SHP77 (cell line): ENCODE measurements around the gene VAV2.

Source experiments
- DNase-seq, 2 experiments: peaks; one replicate each; lab custom pipeline; 2025; lab: John Stamatoyannopoulos, UW

The VAV2 gene

DNA sequence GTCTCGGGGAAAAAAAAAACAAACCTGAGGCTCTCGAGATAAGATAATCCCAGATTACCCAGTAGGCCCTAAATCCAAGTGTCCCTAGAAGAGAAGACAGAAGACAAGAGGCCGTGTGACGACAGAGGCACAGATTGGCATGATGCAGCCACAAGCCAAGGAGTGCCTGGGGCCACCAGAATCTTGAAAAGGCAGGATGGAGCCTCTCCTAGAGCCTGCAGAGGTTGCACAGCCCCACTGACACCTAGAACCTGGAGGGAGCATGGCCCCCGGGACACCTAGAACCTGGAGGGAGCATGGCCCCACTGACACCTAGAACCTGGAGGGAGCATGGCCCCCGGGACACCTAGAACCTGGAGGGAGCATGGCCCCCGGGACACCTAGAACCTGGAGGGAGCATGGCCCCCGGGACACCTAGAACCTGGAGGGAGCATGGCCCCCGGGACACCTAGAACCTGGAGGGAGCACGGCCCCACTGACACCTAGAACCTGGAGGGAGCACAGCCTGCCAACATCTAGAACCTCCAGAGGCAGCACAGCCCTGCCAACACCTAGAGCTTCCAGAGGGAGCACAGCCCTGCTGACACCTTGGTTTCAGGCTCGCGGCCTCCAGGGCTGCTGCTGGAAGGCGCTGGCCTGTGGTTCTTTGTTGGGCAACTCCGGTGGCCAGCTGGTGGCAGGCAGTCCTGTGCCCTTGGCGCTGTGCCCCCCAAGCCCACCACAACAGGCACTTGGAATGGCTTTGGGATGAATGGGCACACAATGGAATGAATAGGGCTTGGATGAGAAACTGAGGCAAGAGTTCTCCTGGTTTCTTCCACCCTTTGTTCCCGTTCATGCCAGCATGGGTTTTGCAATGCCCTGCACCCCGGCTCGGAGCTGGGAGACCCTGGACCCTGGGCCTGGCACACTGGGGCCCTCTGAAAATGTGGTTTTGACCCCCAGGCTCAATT is 39.2 kb downstream of the VAV2 start:
- no peak for DNase-seq

DNA sequence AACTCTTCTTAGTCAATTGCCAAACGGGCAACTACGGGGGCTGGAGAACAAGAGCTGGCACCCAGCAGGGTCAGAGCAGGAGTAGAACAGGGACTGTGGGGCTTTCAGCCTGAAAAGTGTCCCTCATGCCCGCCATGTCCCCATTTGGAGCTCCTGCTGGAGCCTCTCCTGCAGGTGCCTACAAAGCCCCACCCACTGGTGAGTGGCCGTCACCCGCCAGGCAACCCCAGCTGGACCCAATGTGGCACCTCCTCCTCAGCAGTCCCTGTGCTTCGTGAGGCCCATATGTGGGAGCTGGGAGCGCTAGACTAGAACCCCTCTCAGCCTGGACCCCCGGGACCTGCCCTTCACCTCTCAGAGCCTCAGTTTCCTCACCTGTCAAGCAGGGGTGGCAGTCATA is 40.9 kb downstream of the VAV2 start:
- peak in 1 of 2 experiments; percentile 34 for DNase-seq

DNA sequence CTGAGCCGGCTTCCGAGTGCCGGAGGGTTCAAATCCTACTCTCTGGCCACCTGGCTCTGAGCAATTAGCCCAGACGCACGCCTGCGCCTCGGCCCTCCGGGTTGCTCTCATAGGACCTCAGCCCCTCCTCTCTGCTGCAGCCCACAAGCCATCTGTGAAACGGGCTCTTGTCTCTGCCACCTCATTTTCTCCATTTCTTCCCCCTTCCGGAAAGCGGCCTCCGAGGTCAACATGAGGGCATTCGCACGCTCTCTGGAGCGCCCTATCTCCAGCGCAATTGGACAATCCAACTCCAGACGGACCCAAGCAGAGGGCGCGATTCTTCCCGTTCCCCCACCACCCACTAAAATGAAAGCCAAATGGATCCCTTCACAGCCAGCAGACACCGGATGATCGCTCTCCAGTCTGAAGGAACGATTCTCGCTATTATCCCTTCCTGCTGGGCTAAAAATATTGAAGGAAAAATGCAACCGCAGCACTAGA is 41.5 kb downstream of the VAV2 start:
- DNase-seq, result peak; percentile 65 to 66

DNA sequence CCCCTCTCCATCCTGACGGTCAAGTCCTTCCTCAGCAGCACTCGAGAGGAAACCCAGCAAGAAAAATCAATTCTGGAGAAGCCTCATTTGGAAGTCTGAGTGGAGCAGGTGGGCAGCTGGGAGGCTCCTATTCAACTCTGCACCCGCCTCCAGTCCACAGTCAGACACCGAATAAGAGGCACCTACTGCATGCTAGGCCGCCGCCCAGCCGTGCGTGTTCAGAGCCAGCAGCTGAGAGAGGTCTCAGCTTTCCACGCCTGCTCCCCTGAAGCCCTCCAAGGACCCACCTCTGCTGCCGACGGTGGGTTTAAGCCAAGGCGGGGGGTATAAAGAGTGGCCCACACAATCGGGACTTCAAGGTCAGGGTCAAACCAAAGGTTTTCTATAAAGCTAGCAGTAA is 41.9 kb downstream of the VAV2 start:
- peak; percentile 75 to 86 for DNase-seq

DNA sequence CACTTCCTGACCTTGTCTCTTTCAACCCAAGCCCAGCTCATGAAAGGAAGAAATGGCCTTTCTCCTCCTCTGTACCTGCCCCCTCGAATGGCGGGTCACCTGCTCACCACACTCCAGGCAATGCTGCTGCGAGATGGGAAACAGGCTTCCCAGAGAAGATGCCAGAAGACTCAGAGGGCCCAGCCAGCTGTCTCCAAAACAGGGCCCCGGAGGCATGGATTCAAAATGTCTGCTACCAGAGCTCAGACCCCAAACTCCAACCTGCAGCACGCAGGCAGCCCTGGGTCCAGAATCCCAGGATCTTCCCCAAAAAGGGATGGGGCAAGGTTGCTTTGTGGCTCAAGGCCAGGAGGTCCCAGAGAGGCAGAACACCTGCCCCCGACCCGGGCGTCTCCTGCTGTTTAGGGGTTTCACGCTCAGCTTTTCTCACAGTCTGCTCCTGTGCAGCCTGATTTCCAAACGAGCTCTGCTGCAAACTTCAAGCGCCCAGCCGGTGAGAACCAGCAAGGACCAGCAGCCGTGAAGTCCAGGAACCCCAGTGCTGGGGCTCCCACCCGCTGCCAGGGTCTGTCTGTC is 42.5 kb downstream of the VAV2 start:
- no peak for DNase-seq

DNA sequence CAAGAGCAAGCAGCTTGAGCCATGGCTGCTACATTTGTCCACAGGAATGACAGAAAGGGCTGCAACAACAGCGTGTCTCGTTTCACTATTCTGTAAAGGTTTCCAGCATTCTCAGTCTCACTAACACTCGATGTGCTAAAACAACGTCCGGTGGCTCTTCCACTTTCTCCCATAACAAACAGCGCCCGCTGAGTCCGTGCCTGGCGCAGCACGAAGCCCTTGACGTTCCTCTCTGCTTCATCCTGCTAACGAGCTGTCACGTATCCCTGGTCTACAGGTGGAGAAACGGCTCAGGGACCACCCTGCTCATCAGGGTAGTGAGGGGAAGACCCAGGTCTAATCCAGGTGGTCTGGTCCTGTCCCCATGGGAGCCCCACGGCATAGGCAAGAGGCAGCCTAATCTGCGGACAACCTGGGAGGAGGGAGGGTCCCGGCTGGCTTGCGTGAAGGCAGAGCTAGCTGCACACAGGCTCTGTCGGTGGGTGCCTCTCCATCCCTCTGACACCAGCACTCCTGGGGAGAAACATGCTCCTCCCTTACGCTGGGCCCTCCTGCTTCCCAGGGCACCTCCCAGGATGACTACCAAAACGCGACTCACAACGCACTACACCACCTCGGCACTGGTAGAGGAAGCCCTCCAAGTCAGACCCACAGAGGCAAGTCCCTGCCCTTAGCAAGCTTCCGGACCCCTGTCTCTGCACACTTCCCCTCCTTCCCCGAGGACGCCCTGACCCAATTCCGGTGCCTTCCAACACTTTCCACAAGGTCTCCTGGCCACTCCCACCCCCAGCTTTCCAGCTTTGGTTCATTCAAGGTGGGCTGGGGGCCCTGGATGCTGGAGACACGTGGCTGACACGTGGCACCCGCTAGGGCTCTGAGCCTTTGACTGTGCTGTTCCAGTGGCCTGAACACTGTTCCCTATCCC is 43.3 kb downstream of the VAV2 start:
- DNase-seq, result no peak

DNA sequence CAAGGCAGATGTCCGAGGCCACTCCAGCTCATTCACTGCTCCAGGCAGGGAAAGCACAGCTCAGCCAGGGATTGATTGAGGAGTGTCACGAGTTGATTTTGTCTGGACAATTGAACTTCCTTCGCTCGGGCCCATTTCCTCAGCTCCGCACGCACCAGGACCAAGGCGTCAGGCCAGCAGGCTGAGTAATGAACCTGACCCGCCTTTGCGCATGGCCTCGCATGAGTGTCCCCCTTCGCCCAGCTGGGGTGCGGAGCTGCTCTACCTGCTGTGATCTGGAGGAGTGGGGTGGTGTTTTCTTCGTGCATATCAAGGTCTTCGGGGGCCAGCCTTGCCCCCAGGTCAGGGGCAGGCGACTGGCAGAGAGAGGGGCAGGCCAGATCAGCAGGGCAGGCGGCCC is 44.0 kb downstream of the VAV2 start:
- DNase-seq, result no peak

DNA sequence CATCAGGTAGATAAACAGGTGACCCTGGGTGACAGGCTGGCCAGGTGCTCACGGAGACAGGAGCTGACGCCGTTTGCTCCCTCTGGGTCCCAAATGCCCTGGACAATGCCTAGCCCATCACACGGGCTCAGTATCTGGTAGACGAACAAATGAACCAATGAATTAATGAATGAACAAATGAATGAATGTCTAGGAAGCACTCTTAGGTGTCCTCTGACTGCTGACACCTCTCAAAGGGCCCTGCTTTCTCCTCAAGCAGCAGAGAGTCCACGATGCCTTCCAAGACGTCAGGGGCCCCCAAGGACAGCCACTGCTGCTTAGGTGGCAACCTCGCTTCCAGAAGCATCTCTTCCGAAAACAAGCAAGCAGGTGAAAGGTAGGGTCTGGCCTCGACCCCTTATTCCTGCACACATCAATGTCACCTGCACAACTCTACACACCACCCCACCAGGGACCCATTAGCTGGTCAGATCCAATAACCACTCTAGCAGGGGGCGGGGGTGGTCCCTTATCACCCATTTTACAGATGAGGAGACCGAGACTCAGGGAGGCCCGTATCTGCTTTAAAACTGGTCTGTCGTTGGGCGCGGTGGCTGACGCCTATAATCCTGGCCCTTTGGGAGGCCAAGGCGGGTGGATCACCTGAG is 45.2 kb downstream of the VAV2 start:
- DNase-seq, result no peak

DNA sequence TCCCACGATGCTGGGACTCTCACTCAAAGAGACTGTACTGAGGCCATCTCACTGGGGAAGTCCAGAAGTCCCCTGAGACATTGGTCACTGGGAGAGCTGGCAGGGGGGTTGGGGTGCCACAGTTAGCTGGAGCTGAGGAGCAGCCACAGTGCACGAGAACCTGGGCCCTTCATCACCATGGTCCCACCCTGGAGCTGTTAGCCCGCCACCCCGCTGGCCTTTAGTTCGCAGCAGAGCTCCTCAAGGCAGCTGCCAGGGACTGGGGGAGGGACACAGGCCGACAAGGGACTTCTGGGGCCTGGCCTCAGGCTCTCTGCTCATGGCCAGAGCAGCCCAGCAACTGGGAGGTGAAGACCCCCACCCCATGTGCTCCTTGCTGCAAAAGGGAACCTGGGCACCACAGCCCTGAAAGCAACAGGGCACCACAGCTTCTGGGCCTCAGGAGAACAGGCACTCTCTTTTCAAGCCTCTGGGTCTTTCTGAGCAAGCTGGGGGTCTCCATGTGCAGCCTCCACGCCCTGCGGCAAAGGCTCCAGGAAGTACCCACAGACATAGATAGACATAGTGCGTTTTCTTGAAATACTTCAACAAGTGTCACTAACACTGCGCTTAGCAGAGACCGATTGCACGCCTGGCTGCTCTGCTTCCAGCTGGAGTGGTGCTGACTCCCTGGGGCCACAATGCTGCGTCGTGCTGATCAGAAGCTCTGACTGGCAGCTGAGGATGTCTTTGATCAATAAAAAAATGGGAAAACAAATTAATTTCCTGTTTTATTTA is 46.0 kb downstream of the VAV2 start:
- DNase-seq, result no peak

DNA sequence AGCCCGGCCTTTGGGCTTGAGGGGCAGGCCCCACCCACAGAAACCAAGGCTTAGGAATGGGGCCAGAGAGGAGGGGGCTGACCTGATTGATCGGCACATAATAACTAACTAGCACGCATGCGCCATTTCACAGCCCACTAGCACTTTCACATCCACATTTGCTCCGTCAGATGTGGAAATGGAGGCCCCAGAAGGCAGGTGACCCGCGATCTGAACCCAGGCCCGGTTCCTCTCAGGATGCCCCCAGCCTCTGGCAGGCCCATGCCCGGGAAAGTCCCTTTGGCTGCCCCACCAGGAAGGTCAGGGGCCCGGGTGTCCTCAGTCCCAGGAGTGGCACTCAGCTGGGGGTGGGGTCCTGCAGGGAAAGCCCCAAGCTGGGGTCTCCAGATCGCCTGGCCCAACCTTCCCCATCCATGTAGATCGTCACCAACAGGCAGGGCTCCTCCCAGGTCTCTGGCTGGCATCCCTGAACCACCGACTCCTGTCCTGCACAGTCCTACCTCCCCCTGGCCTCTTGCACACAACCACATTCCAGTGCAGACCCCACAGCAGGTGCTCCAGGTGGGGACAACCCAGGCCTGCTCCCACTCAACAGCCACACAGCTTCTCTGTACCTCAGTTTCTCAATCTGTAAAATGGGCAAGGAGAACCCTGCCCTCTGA is 46.7 kb downstream of the VAV2 start:
- no peak for DNase-seq

DNA sequence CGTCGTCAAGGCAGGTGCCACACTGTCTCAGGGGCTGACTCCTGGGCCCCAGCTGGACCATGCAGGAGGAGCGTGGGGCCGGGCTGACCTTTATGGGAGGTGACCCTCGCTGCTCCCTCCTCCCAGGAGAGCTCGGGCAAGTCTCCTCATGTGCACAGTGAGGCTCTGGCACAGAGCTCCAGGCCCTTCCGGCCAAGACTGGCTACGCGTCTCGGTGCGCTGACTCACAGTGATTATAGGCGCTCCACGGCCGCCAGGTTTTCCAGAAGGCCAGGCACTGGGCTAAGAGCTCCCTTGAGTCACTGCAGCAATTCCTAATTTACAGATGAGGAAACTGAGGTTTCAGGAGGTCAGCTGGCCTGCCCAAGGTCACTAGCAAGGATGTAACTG is 47.4 kb downstream of the VAV2 start:
- DNase-seq, result peak; percentile 13 to 66

DNA sequence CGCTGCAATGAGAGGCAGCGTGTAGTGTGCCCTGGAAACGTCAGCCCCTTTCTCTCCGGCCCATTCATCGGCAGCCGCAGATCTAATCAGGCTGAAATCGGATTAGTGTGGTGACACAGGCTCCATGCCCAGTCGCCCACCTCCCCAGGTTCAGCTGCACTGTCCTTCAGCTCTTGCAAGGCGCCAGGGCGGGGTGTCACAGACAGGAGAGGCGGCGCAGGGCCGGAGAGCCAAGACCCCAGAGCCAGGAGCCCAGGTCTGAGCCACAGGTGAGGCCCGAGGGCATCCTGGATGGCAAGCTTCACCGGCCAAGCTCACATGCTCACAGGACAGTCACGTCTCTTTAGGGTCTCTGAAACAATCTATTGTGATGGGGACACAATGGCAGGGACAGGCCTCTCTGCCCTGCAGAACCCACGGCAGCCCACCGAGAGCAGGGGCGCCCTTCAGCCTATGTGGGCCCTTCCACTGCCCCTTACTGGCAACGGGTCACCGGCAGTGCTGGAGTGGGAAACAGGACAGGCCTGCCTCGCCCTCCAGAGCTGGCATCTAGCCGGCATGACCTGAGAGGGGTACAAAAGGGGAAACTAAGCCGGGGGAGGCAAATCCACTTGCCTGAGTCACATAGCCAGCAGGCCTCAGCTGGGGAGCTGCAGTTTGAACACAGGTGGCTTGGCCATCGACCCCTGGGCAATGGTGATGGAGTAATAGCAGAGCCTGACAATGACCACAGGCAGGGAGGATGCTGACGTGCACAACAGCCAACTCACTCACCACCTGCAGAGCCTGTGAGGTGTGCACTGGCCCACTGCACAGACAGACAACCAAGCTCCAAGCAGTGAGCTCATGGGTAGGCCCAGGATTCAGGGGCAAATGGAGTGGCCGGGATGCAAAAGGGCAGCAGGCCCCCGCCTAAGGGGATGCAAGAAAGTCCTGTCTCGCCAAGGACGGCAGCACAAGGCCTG is 48.1 kb downstream of the VAV2 start:
- peak in 1 of 2 experiments; percentile 39 for DNase-seq

DNA sequence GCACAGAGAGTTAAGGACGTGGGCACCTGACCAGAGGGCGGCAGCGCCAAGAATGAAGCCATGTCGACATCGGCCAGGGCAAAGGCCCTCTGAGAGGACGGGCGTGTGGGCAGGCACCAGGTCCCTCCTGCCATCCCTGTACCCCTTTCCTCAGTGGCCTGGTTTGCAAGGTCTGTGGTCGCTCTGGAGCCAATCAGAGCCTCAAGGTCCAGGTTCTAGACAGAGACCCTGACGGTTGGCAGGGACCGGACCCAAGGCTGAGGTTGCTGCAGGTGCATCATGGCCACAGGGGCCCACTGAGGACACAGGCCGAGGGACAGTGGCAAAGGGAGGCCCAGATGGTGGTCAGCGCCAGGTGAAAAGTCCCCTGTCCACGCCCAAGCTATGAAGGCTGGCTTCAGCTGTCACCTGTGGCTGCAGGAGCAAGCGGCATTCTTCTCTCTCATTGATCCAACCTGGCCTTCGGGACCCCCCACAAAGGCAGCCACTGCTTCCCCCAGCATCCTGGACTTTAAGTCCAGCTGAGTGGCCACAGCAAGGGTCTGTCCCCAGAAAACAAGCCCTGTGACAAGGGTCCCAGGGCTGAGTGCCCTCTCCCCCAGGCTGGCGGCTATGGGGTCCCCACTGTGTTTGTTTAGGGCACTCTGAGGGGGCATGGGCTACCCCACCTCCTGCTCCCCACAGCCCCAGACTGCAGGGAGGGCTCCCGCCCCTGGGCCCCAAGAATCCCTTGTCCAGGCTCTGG is 48.9 kb downstream of the VAV2 start:
- no peak for DNase-seq

DNA sequence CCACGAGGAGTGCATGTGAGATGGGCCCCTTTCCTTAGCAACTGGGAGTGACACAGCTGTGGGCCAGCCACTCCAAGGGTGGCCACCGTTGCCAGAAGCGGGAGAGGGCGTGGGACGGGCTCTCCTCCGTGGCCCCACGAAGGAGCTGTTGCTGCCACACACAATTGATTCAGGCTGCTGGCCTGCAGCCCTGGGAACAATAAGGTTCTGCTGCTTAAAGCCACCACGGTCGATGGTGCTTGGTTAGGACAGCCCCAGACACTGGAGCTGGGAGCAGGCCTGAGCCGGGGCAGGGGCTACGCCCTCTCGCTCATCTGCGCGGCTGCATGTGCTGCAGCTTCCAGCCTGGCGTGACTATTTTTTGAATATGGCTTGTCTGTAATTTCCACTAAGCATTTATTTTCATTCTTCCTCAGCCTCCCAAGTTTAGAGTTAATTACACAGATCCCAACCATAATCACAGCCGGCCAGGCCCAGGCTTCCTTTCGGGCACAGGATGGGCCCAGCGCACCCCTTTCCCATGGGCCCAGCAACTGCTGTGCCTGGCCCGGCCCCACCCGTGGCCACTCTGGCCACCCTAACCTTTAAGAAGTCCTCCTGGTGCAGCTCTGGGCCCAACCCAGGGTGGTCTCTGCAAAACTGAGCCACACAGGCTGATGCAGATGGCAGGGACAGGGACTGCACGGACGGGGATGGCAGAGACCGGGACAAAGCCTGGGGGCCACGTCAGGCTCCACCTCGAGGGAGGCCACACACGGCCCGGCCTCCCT is 49.7 kb downstream of the VAV2 start:
- no peak for DNase-seq

DNA sequence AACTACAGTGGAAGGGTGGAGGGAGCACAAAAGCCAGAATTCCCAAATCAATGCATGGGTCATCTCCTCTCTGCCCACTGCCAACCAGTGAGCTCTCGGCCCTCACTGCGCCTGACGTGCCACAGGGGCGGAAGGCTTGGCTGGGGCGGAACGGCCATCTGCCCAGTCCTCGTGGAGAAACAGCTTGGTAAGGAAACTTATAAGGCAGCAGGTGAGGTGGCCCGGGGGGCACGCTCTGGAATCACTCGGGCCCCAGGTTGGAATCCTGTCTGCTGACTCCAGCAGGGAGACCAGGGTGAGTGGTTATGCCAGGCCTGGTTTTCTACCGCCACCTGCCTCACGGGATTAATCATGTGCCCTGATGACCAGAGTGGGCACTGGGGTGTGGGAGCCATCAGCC is 52.3 kb downstream of the VAV2 start:
- no peak for DNase-seq

DNA sequence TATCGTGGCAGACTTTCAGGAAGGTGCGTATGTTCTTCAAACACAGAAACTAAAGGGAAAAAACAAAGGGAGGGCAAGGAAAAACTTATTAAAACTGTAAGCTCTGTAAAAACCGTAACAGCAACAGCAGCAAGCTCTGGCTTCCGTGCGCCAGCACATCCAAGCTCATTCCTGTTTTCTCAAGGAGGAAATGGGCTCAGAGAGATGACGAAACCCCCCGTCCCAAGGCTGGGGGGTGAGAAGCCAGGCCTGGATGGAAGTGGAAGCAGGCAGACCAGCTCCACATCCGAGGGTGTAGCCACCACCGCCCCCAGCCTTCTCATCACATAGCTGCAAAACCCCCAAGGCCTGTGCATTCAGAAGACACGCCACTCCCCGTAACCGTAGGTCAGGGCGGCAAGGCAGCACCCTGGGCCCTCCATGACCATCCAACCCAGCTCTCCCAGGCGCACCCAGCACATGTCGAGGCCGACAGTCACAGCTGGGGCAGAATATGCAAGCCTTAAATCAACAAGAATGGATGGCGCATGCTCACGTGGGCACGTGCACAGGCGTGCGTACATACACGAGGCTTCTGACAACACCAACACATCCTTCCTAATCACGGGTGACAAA is 52.8 kb downstream of the VAV2 start:
- no peak for DNase-seq

DNA sequence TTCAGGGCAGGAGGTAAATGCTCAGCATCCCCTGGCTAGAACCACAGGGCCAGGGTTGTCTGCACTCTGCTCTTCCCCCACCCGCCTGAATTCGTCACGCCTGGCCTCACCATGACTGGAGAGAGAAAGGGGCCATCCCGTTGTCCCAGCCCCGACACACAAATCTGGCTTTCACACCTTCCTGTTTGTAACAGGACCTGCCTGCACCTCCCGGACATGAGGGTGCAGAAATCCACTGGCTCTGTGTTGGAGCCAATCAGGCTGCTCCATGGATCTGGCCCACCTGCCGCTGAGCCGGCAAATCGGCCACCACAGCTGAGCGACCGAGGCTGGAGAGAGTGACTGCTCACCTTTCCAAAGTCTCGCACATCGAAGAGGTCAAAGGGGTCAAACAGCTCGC is 53.4 kb downstream of the VAV2 start:
- DNase-seq, result no peak
